ENCODE results near the gene HOXA10.
A peak's percentile ranks its signal among the peaks of the same experiment; 100 is the strongest.

The HOXA10 gene

GRCh38 chr7:27171637-27172314 is 2.3 kb downstream of the HOXA10 start:
- DNase-seq (ENCODE audit: extremely low read depth, low read depth) = no peak
- H3K4me3 ChIP-seq (replicated peaks; ENCODE audit: low read depth, low read length) = peak overlapping the region; percentile 83
- no peak for TF ChIP-seq CTCF (IDR thresholded peaks at IDR 0.05; ENCODE audit: low read depth, low read length, missing control alignments)

- H3K4me3 ChIP-seq (replicated peaks; ENCODE audit: low read depth, low read length) = peak overlapping the region; percentile 83
- no peak for DNase-seq (ENCODE audit: extremely low read depth, low read depth)
- no peak for TF ChIP-seq CTCF (IDR thresholded peaks at IDR 0.05; ENCODE audit: low read depth, low read length, missing control alignments)
Measured at GRCh38 chr7:27171325-27171636, 2.8 kb downstream of the HOXA10 start.

DNA sequence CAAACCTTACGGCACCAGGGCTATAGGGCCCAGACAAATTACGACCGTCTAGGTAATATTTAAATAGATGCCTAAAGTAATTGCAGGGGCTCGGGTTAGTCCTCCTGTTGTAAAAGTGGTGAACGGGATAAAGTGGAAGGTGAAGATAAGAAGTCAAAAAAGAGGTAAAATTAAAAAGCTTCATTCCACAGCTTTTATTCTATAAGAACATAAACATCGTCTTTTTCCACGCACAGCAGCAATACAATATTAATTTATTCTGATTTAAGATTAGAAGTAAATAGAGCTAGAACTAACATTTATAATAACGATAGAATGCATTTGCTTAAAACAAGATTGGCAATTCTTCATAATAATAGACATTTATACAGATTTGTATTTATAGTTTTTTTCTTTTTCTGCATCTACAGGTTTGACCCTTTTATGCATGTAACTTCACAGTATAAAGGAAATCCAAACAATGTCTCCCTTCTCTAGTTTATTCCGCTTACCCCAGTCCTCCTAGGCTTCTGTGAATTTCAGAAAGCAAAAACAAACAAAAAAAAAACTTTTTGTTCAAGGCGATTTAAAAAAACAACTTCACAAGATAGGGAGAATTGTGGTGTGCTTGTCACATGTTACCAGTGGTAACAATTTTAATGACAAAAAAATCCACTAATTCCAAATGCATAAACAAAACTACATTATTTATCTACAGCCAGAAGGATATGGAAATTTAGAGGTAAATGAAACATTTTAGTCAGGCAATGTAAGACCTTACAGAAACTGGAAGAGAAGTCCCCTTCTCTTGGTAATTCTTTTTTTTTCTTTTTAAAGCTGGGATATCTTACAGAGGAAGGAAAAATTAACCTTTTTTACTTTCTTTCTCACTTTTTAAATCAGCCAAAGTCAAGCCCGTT is 3.4 kb downstream of the HOXA10 start:
- H3K4me3 ChIP-seq (replicated peaks; ENCODE audit: low read depth, low read length) = peak overlapping the region; percentile 83
- TF ChIP-seq CTCF (IDR thresholded peaks at IDR 0.05; ENCODE audit: low read depth, low read length, missing control alignments) = no peak
- DNase-seq (ENCODE audit: extremely low read depth, low read depth) = no peak

GRCh38 chr7:27169658-27170425 is 4.3 kb downstream of the HOXA10 start:
- no peak for TF ChIP-seq CTCF (IDR thresholded peaks at IDR 0.05; ENCODE audit: low read depth, low read length, missing control alignments)
- H3K4me3 ChIP-seq (replicated peaks; ENCODE audit: low read depth, low read length) = peak overlapping the region; percentile 83
- DNase-seq (ENCODE audit: extremely low read depth, low read depth) = no peak

DNA sequence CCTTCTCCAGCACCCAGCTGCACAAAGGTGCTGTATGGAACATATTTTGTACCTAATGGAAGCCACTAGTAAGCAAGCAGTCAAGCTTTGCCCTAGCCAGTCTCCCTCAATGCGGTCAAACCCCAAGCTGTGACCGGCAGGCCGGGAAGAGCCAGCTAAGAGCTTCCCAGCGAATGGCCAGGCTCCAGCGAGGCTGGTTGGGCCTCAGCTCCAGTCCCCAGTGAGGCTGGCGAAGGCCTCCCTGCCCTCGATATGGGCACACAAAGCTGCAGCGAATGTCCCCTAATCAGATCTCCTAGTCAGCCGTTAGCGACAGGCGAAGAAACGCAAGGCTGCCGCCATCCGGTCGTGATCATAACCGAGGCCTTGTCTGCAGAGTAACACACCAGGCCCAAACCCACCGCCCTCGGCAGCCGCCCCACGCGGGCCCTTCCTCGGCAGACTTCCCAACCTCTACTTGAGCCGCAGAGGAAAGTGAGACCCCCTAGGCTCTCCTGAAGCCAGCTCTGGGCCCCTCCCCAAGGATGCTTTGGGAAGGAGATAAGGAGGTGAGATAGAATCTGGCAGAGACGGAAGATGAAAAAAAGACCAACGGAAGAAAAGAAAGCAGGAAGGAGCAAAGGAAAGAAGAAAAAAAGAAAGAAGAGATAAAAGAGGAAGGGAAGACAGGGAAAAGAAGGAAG is 5.7 kb downstream of the HOXA10 start:
- TF ChIP-seq CTCF (IDR thresholded peaks at IDR 0.05; ENCODE audit: low read depth, low read length, missing control alignments) = no peak
- DNase-seq (ENCODE audit: extremely low read depth, low read depth) = no peak
- H3K4me3 ChIP-seq (replicated peaks; ENCODE audit: low read depth, low read length) = peak overlapping the region; percentile 83

- peak overlapping the region; percentile 83 for H3K4me3 ChIP-seq (replicated peaks; ENCODE audit: low read depth, low read length)
- no peak for DNase-seq (ENCODE audit: extremely low read depth, low read depth)
- TF ChIP-seq CTCF (IDR thresholded peaks at IDR 0.05; ENCODE audit: low read depth, low read length, missing control alignments) = no peak
Measured at GRCh38 chr7:27167916-27168264, 6.2 kb downstream of the HOXA10 start.

Measured in HFF-Myc (cell line).